ENCODE measurements around the gene SLC44A1.

Gene SLC44A1

GRCh38 chr9:105391288-105391687, 146.8 kb downstream of the SLC44A1 start:
- TF ChIP-seq, protein P1, sequence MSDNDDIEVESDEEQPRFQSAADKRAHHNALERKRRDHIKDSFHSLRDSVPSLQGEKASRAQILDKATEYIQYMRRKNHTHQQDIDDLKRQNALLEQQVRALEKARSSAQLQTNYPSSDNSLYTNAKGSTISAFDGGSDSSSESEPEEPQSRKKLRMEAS (IDR thresholded peaks at IDR 0.05; ENCODE audit: low read depth, low read length), result no peak
- TF ChIP-seq MYC (IDR thresholded peaks at IDR 0.05; ENCODE audit: low read depth, low read length) (no peak), POLR2A (IDR thresholded peaks at IDR 0.05; ENCODE audit: extremely low read depth, insufficient read length) (no peak)
- TF ChIP-seq, protein P2, sequence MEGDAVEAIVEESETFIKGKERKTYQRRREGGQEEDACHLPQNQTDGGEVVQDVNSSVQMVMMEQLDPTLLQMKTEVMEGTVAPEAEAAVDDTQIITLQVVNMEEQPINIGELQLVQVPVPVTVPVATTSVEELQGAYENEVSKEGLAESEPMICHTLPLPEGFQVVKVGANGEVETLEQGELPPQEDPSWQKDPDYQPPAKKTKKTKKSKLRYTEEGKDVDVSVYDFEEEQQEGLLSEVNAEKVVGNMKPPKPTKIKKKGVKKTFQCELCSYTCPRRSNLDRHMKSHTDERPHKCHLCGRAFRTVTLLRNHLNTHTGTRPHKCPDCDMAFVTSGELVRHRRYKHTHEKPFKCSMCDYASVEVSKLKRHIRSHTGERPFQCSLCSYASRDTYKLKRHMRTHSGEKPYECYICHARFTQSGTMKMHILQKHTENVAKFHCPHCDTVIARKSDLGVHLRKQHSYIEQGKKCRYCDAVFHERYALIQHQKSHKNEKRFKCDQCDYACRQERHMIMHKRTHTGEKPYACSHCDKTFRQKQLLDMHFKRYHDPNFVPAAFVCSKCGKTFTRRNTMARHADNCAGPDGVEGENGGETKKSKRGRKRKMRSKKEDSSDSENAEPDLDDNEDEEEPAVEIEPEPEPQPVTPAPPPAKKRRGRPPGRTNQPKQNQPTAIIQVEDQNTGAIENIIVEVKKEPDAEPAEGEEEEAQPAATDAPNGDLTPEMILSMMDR (IDR thresholded peaks at IDR 0.05; ENCODE audit: low read depth, low read length), result no peak
- H3K4me3 ChIP-seq (ENCODE audit: low read depth, low read length), result no peak overlapping the region
- no peak for DNase-seq (ENCODE audit: low read depth)

GRCh38 chr9:105392531-105392930, 148.1 kb downstream of the SLC44A1 start:
- TF ChIP-seq POLR2A (IDR thresholded peaks at IDR 0.05; ENCODE audit: extremely low read depth, insufficient read length) (no peak), MYC (IDR thresholded peaks at IDR 0.05; ENCODE audit: low read depth, low read length) (no peak)
- TF ChIP-seq, protein P1 (IDR thresholded peaks at IDR 0.05; ENCODE audit: low read depth, low read length), result no peak
- TF ChIP-seq, protein P2 (IDR thresholded peaks at IDR 0.05; ENCODE audit: low read depth, low read length), result no peak
- H3K4me3 ChIP-seq (ENCODE audit: low read depth, low read length), result no peak overlapping the region
- no peak for DNase-seq (ENCODE audit: low read depth)

DNA sequence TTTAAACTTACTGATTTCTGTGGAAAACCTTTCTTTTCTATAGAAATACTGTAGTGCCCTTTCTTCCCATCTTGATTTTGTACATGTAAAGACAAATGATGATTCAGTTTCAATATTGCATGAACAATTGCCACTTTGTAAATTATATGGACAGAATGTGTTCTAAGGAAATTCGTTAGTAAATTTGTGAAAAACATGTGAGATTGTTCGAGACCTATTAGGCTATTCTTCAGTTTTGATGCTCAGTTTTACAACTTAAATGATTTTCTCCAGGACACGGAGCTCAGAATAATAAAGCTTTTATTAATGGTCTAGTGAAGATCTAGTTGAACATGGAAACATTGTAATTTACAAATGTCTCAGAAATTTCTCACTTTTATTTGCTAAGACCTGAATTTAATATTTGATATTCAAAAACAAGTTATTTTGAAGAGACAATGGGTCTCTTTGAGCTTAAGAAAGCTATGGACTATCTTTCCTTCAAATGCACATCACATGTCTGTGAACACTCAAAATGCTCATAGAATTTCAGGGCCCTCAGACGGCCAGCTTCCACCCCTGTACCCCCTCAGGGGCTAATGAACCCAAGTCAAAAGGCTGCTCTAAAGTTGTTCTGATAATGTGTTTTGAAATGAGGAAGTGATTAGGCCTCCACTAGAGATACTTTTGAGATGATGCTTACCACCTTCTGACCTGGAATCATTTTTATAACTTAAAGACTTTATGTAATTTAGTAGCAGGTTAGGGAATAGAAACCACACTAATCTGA, 149.3 kb downstream of the SLC44A1 start:
- no peak overlapping the region for H3K4me3 ChIP-seq (ENCODE audit: low read depth, low read length)
- DNase-seq (ENCODE audit: low read depth), result no peak
- TF ChIP-seq, protein P2 (IDR thresholded peaks at IDR 0.05; ENCODE audit: low read depth, low read length), result no peak
- TF ChIP-seq MYC (IDR thresholded peaks at IDR 0.05; ENCODE audit: low read depth, low read length) (no peak), POLR2A (IDR thresholded peaks at IDR 0.05; ENCODE audit: extremely low read depth, insufficient read length) (no peak)
- TF ChIP-seq, protein P1 (IDR thresholded peaks at IDR 0.05; ENCODE audit: low read depth, low read length), result no peak

- no peak overlapping the region for H3K4me3 ChIP-seq (ENCODE audit: low read depth, low read length)
- TF ChIP-seq, protein P2 (IDR thresholded peaks at IDR 0.05; ENCODE audit: low read depth, low read length), result no peak
- no peak for TF ChIP-seq MYC (IDR thresholded peaks at IDR 0.05; ENCODE audit: low read depth, low read length)
- TF ChIP-seq, protein P1 (IDR thresholded peaks at IDR 0.05; ENCODE audit: low read depth, low read length), result no peak
- no peak for DNase-seq (ENCODE audit: low read depth)
Measured at GRCh38 chr9:105396441-105396840, 152.0 kb downstream of the SLC44A1 start.

GRCh38 chr9:105396901-105397300, 152.4 kb downstream of the SLC44A1 start:
- TF ChIP-seq, protein P1 (IDR thresholded peaks at IDR 0.05; ENCODE audit: low read depth, low read length), result no peak
- TF ChIP-seq MYC (IDR thresholded peaks at IDR 0.05; ENCODE audit: low read depth, low read length) (no peak), POLR2A (IDR thresholded peaks at IDR 0.05; ENCODE audit: extremely low read depth, insufficient read length) (no peak)
- TF ChIP-seq, protein P2 (IDR thresholded peaks at IDR 0.05; ENCODE audit: low read depth, low read length), result no peak
- DNase-seq (ENCODE audit: low read depth), result no peak
- no peak overlapping the region for H3K4me3 ChIP-seq (ENCODE audit: low read depth, low read length)

Data from NB4 (cell line).